ENCODE results near the gene ASB7.
"Not testable (repeated sequence)": the region's sequence is repeated elsewhere in the genome, so short reads cannot be mapped to it uniquely, and the experiment has no call there.

The ASB7 gene, protein sequence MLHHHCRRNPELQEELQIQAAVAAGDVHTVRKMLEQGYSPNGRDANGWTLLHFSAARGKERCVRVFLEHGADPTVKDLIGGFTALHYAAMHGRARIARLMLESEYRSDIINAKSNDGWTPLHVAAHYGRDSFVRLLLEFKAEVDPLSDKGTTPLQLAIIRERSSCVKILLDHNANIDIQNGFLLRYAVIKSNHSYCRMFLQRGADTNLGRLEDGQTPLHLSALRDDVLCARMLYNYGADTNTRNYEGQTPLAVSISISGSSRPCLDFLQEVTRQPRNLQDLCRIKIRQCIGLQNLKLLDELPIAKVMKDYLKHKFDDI

GRCh38 chr15:100602064-100602822 lies at the start of gene ASB7, which contains the start of gene LINS1:
TSS of gene ASB7 (plus strand) at chr15:100602589. CDS start at chr15:100612217, 9,628 bp downstream.
TSS of gene LINS1 (minus strand) at chr15:100602184. CDS start at chr15:100580842, 21,342 bp downstream.
- DNase-seq, result peak; percentile 100

DNA sequence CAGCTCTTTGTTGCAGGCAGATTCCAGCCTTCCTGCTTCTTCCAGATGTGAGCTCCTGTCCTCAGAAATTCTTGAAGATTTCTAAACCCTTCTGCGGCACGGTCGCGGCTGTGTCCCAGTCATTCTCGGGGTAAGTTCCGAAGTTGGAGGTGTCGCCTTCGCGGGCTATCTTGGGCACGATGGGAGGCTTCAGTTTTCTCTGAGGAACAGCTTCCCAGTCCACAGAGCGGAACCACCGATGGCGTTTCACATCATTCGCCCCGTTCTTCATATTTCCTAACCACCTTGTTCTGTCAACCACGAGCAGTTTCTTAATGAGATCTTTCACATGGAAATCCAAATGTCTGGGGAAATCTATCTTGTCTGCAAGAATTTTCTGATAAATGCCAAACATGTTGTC lies 48.9 kb upstream of the ASB7 start:
- DNase-seq, result no peak

- no peak for DNase-seq
Measured at GRCh38 chr15:100558771-100559254, 43.6 kb upstream of the ASB7 start.

DNA sequence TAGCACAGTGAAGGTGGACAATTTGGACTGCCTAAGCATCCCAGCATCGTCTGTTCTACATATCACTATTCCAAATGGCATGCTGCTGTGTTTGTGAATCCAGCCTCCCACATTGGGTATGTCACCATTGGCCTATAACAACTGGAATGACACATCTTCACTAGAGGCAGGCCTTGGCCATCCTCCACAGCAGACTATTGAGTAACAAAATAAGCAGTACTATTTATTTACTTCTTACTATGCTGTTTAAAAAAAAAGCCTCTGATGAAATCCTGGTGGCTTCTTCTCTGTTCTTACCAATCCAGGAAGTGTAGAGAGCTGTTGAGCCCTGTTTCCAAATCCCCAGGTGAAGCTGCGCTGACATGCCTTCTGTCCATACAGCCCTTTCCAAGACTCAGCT lies 43.1 kb upstream of the ASB7 start:
- DNase-seq, result no peak

- DNase-seq, result no peak
Measured at GRCh38 chr15:100560323-100560722, 42.1 kb upstream of the ASB7 start.

DNA sequence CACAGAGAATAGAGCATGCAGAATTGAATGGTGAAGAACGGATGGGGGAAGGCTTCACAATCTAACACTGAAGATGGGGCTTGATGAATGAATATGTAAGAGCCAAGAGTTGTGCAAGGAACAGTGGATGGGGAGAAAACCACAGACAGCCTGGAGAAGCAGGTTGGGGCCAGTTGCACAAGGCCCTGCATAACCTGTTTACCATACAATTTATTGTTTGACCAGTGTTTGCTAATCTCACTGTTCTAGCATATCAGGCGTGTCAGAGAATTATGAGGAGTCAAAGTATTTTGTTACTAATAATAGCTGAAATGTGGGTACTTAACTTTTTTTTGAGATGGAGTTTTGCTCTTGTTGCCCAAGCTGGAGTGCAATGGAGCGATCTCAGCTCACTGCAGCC lies 36.8 kb upstream of the ASB7 start:
- no peak for DNase-seq

DNA sequence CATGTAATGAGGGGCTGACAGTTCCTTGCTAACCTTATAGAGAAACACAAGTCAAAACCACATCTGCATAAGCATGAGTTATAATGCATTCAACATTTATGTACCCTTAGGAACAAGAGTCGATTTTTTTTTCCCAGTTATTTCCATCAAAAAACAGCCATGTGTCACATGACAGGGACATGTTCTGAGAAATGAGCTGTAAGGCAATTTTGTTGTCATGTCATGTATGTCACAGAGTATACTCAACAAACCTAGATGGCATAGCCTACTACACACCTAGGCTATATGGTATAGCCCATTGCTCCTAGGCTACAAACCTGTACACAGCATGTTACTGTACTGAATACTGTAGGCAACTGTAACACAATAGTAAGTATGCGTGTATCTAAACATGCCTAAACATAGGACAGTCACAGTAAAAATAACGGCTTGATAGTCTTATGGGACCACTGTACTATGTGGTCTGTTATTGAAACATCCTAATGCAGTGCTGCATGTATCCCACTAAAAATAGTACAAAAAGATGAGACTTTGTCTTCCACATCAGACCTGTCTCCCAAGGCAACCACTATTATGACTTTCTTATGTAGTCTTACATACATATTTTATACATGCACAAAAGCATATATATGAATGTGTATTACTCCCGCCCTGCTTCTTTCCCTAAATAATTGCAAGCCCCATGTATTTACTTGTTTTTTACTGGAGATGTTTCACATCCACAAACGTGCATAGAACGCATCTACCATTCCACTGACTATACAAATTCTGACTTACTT lies 35.4 kb upstream of the ASB7 start:
- DNase-seq, result no peak

DNA sequence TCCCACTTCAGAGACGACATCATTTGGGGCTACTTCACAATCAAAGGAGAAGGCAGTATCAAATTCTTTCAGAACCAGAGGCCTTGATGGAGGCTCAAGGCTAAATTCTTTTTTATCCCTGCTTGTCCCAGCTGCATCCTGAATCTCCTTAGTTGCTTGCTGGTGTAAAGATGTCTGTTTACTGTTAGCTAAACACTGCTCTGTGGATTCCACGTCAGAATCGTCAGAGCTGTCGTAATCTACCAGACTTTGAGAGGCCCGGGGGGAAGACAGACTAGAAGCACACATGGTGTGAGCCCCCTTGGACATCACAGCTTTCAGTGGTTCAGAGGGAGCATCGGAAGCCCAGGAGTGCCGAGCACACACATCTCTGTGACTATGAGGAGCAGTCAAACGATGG lies 33.0 kb upstream of the ASB7 start:
- no peak for DNase-seq

DNA sequence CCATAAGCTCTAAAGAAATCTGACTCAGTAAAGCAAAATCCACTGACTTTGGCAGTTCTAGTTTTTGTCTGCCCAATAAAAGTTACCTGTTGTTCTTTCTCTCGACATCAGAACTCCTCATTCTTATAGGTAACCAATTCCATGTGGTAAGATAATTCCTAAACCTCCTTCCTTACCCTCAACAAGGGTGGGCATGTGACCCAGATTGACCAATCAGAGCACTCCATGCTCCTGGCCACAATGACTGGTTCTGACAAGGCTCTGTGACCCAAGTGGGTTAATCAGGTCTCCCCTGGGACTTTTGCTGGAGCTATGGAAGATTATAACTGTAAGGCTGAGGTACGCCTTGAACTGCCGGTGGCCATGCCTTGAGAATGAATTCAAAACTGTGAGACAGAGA lies 32.1 kb upstream of the ASB7 start:
- no peak for DNase-seq

DNA sequence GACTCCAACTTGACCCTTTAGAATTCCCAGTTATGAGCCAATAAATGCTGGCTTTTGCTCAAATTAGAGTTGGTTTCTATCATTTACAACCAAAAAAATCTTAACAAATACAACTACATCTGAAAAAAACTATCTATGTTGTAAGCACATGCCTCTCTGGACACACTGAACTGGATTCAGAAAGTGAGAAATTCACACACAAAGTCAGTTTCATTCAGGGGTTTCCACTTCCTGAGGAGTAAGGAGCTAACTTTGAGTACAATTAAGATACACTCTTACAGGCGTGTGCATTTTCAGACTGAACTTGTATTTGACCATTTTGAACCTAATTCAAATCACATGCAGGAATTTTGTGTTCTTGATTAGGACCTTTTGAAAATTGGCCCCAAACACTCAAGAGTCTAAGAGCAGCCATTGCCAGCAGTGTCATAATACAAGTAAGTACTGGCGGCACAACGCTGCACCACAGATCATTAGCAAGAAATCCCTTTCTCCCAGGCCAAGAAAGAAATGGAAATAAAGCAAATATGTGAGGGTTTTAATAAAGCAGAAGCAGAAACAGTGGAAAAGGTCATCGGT lies 31.6 kb upstream of the ASB7 start:
- no peak for DNase-seq

DNA sequence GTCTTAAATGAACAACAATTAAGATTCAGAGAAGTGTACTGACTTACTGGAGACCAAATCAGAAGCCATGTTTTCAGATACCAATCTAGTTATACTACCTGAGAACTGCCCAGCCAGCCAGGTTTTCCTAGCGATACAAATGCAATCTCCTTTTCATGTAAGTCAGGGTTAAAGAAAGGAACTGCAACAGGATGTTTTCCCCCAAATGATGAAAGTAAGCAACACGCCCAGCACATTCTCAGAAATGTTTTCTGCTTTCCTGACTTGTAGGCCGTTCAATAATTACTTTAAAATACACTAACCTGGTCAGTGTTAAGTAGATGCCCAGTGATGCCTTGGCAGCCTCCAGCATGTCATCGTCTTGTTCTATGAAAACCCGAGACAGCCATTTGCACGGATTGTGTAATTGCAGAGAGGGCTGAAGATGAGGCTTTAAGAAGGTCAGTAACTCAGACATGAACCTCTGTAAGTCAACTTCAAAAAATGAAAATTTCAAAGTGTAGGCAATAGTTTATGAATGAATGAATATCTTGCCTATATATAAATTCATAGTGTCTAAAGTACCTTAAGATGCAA lies 30.7 kb upstream of the ASB7 start:
- DNase-seq, result no peak

- DNase-seq, result peak in 1 of 2 experiments; percentile 10
Measured at GRCh38 chr15:100572362-100572983, 29.9 kb upstream of the ASB7 start.

DNA sequence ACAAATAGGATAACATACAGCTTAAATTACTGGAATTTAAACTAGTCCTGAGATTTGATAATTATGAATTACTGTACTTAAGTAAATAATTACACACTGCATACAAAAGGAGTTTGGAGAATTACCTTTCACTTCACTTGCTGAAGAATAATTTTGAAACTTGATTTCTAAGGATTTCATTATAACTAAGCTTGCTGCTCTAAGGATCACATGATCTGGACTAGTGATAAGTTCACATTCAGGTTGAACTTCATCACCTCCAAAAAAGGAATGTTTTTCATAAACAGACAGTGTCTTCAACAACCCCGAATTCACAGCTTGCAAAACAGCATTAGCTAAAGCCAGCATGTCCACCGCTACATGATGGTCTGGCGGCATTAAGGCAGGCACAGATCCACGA lies 28.9 kb upstream of the ASB7 start:
- no peak for DNase-seq

- no peak for DNase-seq
Measured at GRCh38 chr15:100580414-100580813, 22.0 kb upstream of the ASB7 start.

DNA sequence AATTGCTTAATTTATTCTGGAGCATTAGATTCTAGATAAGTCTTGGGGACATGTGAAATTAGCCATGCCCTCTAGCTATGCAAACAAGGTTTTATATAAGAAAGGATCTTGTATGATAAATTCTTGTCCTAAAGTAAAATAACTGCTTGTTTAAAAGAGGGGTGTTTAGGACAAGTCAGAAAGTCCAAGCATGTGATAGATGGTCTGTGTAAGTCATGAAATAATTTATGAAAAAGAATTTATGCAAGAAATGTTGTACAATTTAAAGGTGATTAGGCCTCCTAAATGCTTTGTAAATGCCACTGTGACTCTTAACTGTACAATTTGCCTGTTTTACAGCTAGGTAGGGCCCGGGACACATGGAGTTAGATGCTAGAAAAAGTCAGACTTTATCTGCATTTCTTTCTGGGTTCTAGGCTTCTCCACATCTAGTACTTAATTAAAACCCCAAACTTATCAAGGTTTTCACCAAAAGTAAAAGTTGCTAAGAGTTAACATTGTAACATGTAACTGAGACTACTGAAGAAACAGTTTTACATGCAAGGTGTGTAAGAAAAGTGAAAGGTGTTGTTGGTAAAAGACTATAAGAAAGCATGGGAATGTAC lies 13.6 kb upstream of the ASB7 start:
- DNase-seq, result peak in 1 of 2 experiments; percentile 4

GRCh38 chr15:100591163-100591562 lies 11.2 kb upstream of the ASB7 start:
- not testable (repeated sequence) for DNase-seq

- no peak for DNase-seq
Measured at GRCh38 chr15:100591835-100592234, 10.6 kb upstream of the ASB7 start.

GRCh38 chr15:100592898-100593297 lies 9.5 kb upstream of the ASB7 start:
- DNase-seq, result no peak

- no peak for DNase-seq
Measured at GRCh38 chr15:100593431-100593830, 9.0 kb upstream of the ASB7 start.

GRCh38 chr15:100595964-100596363 lies 6.4 kb upstream of the ASB7 start:
- DNase-seq, result no peak

GRCh38 chr15:100596792-100597191 lies 5.6 kb upstream of the ASB7 start:
- no peak for DNase-seq

GRCh38 chr15:100597862-100598261 lies 4.5 kb upstream of the ASB7 start:
- DNase-seq, result no peak

Measured in NCI-H526 (cell line).